Activated naive CD4-positive, alpha-beta T cell treated with anti-CD3 and anti-CD28 coated beads, Interleukin-2, amount 50 U/mL, for 16 hours (primary cell): ENCODE results near the gene GPR107.

Experiments used
- DNase-seq: peaks from one replicate; pipeline ENCODE4 v3.0.0-alpha.2; 2020

The GPR107 gene

DNA sequence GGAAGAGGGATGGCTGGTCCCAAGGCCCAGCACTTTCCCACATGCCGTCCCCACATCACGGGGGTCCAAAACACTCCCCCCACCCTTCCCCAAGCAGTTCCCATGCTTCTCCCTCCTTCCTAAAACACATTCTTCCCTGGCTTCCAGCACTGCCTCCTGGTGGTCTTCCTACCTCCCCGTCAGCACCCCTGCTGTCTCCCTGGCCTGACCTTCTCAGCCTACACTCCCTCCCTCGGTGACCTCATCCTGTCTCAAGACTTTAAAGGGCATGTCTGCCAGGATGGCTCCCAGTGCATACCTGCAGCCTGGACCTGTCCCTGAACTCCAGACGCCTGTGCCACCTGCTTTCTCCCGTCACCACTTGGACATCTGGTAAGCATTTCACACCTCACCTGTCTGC is 114.2 kb downstream of the GPR107 start:
- no peak for DNase-seq

DNA sequence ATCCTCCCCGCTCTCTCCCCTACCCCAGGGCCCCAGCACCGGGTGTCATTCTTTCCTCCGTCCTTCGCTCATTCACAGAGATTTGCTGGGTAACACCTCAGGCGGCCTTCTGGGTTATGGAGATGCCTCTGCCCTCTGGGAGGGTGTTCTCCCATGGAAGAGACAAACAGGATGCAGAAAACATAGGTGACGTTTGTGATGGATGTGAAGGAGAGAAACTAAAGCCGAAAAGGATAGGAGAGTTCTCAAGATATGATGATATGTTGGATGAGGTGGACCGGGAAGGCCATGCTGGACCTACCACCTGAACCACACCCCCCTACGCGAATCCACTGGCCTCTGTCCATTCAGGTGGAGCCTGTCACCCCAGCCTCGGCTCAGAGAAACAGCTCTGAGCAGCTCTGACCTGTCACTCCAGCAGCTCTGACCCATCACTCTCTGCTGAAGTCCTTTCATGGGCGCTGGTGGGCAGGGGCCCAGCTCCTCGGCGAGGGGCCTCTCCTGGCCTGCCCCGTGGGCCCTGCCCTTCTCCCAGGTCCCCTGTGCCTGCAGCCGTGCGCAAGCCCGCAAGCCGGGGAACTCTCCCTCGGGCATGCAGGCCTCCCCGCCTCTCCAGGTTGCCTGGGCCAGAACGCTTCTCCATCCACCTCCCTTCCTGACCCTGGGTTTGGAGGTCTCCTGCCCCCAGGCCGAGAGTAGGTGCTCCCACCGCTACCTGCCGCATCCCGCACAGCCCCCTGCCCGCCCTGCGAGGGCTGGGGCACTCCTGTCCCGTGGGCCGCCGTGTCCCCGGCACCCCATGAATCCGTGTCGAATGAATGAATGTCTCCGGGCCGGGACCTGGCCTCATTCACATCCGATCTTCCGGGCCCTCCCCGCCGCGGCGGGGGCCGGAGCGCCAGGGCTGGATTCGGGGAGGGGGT is 117.8 kb downstream of the GPR107 start:
- no peak for DNase-seq

DNA sequence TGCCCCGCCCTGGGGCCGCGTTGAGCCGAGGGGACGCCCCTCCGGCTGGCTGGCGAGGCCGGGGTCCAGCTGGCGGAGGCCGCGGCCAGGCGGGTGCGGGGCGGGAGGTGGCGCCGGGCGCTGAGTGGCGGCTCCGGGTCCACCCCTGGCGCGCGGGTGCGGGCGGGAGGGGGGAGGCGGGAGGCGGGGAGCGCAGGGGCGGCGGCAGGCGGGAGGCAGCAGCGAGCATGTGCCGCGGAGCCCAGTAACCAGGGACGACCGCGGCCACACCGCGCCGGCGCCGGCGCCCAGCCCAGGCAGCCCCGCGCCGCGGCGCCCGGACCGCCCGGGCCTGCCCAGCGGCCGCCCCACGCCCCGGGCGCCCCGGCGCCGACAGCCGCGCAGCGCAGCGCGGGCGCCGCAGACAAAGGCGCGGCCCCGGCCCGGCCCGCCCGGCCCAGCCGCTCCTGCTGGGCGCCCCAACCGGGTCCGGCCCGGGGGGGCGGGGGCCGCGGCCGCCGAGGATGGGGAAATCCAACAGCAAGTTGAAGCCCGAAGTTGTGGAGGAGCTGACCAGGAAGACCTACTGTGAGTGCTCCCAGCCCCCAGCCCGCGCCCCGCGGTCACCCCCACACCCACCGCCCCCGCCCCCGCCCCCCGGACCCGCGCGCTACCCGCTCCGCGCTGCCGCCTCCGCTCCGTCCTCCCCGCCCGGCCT is 118.6 kb downstream of the GPR107 start, which contains the start of gene NCS1:
NCS1 (plus strand) TSS at position 244 of the 697 bp plus-strand sequence; CDS start at position 504, 260 bp downstream.
- DNase-seq, result peak; percentile 56

DNA sequence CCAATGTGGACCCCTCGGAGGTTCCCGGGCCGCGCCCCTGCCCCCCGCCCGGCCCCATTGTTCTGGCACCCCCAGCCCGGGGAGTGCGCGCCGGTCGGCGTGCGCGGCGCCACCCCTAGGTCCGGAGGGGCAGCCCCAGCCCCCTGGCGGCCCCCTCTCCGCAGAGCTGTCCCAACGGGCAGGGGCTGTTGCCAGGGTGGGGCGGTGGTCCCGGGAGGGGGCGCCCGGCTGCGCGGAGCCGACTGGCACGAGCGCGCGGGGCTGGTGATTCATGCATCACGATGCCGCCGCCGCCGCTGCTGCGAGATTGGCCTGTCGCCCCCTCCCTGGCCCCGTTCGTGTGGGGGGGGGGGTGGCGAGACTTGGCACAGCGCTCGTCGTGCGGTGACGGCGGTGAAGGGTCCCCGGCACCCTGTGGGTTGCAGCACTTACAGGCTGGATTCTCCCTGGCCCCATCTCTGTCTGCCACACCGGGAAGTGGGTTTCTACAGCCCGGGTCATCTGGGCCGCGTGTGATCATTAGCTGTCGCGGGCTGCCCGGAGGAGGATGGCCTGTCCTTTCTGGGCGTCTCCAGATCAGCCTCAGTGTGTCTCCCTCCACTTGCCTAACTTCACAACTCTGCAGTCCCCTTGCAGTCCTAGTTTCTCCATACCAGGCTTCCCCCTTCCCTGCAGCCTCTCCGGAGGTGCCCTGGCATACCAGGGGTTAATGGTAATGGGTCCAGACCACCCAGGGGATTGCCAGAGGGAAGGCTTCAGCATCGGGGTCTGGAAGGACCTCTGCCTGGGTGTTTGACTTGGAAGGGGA is 119.4 kb downstream of the GPR107 start:
- peak; percentile 60 for DNase-seq

DNA sequence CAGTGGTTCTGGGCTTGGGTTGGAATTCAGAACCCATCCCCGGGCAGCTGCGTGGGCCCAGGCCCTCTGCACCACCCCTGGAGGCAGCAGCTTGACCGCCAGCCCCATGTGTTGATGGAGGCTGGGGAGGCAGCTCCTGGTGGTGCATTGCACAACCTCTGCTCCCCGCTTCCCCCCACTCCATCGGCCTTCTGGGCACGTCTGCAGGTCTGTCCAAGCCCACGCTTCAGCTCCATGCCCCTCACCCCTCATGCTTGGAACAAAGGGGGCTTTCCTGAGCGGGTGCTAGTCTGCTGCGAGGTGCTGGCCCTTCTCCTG is 119.9 kb downstream of the GPR107 start:
- DNase-seq, result no peak

DNA sequence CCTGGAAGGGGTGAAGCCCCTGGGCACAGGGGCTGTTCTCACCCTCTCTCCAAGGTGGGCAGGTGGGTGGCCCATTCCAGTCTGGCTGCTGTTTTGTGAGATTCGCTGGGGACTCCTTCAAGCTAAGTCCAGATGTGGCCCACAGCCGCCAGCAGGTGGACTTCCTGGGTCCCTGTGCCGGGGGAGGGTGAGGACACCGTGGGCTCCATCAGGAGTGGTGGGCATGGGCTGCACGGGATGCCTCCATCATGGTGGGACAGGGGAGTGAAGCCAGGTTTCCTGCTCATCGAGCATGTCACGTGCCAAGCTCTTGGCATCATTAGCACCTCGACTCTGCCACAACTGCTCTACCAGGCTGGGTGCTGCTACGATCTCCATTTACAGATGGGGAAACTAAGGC is 120.3 kb downstream of the GPR107 start:
- DNase-seq, result no peak

DNA sequence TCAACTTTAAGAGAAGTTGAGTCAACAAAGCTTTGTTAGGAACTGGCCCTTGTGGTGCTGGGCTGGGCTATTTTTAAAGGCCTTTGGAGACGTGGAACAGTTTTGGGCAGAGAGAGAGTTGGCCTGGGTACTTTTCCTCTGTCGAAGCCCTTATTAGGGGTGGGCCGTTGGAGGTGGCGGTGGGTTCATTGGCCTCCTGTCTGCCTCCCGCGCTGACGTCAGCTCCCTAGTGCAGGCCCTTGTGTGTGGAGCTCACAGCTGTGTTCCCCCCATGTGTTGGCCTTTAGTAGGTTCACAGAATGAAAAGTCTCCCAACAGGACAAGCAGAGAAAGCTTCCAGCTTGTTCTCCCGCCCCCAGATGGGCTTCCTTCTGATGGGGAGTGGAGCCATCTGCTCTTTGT is 121.2 kb downstream of the GPR107 start:
- no peak for DNase-seq

DNA sequence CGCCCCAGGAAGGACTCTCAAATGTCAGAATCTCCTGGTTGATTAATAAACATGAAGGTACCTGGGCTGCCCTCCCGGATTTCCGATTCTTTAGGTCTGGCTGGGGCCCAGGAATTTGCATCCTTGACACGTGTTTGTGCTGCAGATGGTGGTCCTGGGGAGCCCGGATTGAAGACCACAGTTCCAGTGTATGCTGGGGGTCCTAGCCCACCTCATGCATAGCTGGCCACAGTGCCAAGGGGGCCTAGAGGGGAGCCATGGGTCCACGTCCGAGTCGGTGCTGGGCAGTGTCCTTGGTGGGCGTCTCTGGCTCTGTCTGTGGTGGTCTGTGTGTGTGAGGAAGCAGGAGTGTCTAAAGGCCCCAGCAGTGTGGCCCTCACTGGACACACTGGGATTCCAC is 121.6 kb downstream of the GPR107 start:
- DNase-seq, result no peak

DNA sequence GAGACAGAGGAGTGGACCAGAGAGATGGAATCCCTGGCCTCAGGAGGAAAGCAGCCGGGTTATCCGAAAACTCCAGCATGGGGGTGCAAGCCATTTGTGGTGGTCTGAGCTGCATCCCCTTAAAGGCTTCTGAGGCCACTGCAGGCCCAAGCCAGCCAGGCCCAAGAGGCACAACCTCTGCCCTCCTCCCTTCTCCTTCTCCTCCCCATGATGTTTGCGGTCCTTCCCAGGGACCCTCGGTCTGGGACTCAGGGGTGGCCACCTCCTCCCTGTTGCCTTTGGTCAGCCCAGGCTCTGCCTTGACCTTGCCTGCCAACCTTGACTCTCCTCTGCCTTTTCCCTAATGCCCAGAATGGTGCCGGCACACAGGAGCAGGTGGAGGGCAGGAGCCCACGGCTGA is 123.1 kb downstream of the GPR107 start:
- DNase-seq, result no peak

DNA sequence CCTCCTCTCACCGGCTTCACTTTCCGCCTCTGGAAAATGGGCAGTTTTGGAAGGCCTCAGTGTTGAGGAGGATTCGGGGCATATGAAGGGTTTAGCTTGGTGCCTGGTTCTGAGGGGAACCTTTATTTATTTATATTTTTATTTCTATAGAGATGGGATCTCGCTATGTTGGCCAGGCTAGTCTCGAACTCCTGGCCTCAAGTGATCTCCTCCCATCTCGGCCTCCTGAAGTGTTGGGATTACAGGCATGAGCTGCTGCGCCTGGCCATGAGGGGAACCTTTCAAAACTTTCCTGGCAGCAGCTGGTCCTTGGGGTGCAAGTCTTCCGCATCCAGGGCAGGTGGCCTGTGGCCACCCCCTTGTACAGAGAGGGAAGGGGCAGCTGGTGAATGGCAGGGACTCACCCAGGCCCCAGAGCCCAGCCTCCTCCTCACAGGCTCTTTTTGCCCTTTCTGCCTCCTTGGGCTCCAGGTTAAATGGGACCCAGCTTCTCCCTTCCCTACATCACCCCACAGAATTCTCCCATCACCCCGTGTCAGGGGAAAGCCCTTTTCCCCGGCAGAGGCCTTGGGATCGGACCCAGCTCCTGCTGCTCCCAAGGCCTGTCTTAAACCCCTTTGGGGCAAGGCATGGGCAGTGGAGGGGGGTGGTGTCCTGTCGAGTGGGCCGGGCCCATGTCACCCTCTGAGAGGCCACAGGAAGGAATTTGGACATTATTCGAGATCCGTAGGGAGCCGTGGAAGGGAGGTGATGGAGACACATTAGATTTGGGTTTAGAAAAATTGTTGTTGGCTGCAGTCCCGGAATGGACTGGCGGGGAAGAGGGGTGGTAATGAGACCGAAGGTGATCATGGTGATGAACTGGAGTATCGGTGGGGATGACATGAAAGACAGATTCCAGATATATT is 124.4 kb downstream of the GPR107 start:
- no peak for DNase-seq

DNA sequence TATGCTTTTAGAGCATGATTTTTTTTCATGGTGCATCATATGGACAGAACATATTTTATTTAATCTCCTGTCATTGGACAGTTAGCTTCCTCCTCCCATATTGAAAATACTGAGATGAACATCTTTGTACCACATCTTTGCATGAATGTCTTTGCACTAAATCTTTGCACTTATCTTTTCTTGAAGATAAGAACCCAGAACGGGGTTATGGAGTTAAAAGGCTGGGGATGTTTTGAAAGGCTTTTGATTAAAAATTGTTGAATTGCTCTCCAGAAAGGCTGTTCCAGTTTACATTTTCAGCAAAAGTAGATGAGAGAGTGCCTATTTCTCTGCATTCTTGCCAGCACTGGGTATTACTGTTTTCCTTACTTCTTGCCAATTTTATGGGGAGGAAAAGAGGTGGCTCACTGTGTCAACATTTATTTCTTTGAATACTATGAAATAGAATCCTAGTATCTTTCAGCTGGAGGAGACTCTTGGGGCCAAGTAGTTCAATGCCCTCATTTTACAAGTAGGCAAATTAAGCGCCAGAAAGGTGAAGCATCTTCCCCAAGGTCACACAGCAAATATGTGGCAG is 125.7 kb downstream of the GPR107 start:
- no peak for DNase-seq

DNA sequence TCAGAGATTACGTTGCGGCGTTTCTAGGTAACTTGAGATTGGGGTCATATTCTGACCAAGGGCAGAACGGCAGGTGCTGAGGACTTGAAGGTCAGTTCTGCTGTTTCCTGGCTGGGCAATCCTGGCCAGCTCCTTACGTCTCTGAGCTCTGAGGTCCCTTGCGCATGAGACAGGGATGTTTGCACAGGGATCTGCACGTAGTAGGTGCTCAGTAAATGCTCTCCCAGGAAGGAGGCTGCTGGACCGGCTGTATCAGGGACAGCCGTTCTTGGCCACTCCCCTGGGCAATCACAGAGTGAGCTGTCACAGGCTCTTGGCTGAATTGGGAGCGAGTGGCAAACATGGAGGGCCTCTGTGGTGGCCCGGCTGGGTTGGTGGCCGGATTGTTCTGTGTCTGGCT is 126.8 kb downstream of the GPR107 start:
- no peak for DNase-seq

DNA sequence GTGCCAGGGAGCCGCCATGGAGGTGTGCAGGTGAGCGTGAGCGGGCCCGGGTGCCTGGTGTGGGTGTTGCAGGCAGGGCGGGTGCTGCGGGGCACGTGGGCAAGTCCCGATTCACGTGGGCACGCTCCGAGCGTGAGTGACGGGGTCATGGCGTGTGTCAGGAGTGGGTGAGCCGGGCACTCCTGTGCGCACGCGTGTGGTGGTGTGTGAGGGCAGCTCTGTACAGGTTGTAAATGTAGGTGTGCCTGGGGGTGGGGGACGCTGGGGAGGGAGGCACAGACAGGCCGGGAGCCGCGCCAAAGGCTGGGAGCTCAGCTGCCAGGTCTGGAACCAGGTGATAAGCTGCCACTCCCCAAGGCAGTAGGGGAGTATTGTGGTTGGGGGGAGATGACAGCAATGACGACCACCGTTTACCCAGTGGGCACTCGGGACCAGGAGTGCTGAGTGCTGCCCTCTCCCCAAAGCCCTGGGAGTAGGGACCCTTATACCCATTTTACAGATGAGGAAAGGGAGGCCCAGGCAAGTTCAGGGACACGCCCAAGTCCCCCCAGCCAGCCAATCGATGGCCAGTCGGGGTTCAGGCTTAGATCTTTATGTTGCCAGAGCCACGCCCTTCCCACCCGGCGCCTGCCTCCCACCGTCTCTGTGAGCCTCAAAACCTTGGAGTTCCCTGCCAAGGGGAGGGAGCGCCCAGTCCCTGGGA is 128.1 kb downstream of the GPR107 start:
- DNase-seq, result no peak

DNA sequence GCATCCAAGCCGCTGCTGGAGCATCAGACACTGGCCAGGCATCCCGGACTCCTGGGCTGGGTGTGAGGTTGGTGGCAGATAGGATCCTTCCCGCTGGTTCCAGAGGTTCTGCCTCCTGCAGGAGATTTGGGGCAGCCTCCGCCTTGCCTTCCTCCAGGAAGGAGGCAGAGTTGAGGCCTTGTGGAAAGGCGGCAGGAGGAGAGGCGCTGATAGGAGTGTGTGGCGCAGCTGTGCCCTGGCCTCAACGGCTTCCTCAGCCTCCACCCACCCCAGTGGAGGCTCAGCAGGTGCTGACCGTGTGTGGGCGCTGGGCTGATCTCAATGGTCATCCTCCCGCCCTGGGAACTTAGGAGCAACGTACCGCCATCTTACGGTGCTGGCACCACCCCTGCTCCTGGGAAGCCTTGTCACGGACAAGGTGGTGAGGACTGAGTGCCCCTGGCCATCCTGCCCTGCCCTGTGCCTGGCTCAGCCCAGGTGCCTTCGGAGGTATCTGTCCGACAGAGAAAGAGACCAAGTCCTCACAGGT is 128.7 kb downstream of the GPR107 start:
- no peak for DNase-seq

DNA sequence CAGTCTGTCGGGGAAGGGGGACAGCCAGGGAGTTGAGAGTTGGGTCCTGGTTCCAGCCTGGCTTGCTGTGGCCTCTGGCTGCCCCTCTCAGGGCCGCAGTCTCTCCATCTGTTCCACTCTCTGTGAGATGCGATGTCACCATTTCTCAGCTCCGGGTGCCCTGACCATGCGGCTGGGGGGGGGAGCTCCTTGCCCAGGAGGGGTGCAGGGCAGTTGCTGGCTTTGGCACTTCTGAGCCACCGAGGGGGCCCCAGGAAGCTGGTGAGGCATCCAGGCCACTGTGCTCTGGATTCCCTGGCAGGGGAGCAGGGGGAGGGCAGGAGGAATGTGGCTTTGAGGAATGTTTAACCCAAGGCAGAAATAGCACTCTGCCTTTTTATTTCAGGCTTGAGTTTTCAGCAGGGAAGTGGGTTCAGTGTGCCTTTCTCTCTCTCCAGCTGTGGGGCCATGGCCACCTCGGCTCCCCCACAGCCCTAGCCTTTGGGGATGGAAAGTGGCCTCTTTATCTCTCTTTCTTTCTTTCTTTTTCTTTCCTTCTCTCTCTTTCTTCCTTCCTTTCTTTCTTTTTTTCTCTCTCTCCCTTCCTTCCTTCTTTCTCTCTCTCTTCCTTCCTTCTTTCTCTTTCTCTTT is 129.5 kb downstream of the GPR107 start:
- DNase-seq, result no peak

DNA sequence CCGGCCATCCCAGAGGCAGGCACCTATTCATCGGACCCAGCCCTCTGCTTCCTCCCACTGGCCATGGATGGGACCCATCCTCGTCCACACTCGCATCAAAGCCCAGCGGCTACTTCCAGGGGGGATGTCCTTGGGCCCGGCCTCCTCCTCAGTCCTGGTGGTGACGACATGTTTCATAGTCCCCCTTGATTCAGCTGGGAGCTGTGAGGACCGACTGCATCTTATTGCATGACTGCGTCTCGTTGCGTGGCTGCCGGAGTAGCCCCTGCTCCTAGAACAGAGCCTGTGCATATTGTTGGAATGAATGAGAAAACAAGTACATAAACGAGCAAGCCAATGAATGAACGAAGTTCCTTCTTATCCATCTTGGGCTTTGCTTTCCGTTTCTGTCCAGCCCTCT is 131.3 kb downstream of the GPR107 start:
- DNase-seq, result no peak

DNA sequence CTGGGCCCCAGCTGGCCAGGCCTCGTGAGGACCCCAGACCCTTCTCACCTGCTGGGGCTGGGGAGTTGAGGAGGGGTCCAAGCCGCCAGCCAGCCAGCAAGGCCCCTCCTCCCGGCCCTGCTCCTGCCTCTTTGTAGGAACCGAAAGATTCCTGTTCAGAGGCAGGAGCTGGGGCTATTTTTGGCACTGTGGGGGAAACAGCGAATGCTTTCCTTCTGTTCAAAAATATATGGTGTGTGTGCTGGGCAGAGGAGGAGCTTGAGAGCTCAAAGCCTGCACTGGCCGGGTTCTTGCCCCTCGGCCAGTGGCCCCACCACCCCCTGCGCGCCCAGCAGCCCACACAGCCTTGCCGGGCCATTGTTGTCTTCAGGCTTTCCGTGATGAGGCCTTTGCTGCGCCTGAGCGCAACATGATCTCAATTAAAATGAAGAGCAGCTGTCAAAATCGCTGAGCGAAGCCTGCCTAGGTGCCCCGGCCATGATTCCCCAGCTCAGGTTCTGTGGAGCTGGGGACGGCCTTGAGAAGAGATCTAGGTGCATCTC is 131.9 kb downstream of the GPR107 start:
- no peak for DNase-seq

DNA sequence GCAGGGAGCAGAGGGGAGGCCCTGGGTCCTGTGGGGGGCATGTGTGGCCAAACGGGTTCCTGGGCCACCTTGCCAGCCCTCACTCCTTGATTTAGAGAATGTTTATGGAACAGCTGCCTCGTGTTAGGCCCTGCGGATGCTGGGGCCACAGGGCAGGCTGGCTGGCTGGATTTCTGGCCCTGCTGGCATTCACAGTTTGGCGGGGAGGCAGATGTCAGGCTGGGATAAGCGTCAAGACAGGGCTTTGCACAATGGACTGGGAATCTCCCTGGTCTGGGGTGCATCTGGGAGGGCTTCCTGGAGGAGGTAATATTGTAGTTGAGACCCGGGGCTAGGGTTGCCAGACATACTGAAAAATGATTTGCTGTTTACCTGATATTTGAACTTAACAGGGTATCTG is 132.3 kb downstream of the GPR107 start:
- no peak for DNase-seq

DNA sequence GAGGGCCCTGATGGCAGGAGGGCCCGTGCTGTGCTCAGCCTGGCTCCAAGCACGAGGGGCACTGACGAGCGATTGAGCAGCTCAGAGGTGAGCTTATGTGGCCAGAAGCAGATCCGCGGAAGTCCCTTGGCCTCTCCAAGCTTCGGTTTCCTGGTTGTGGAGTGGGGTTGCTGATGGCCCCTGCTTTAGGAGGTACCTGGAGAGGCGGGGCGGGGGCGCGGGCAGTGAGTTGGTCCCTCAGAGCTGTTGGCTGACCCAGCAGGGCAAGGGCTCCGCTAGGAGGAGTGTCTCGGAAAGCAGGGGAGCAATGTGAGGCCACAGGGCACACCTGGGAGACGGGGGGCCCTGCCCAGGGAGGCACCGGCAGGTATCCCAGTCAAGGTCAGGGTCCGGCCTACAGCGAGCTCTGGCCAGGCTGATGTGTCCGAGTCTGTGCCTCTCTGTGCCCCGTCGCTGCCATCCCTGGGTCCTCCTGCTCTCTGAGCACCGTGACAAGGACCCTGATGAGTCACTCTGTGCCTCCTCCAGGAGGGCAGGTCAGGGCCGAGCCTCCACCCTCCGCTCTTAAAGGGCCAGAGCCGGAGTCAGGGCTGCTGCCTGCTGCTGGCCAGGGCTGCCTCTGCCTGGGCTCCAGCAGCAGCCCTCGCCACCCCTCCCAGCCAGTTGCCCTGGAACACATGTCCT is 133.3 kb downstream of the GPR107 start:
- no peak for DNase-seq

DNA sequence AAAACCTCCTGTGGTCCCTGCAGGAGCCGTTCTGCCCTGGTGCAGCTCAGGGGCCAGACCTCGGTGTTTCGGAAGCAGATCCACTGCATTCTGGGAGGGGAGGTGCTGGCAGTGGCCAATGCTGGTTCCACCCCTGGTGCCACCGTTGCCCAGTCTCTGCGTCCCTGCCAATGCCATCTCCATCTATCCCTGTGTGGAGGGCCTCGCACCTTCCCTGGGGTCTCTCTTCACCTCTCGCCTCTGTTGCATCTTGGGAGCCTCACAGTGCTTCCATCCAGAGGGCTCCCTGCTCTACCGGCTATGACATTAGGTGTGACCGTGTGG is 133.8 kb downstream of the GPR107 start:
- no peak for DNase-seq
